BLaER1 (cell line): ENCODE measurements around the gene SYNE2.
A peak's percentile ranks its signal among the peaks of the same experiment; 100 is the strongest.

Experiments used
- H3K27ac ChIP-seq: shearing (Covaris generic); formaldehyde crosslinking; 2 replicates; pipeline ENCODE4 v1.8.1; 2022
- H3K27me3 ChIP-seq: shearing (Covaris generic); formaldehyde crosslinking; 2 replicates; pipeline ENCODE4 v1.8.1; 2022
- H3K36me3 ChIP-seq: shearing (Covaris generic); formaldehyde crosslinking; 2 replicates; pipeline ENCODE4 v1.8.1; 2022
- H3K4me1 ChIP-seq: shearing (Covaris generic); formaldehyde crosslinking; 2 replicates; pipeline ENCODE4 v1.8.1; 2022
- H3K4me2 ChIP-seq: shearing (Covaris generic); formaldehyde crosslinking; 2 replicates; pipeline ENCODE4 v1.8.1; 2022
- H3K4me3 ChIP-seq: shearing (Covaris generic); formaldehyde crosslinking; 2 replicates; pipeline ENCODE4 v1.8.1; 2022
- H3K9ac ChIP-seq: shearing (Covaris generic); formaldehyde crosslinking; 2 replicates; pipeline ENCODE4 v1.8.1; 2022
- H3K9me3 ChIP-seq: shearing (Covaris generic); formaldehyde crosslinking; 2 replicates; pipeline ENCODE4 v1.8.1; 2022
- H4K20me1 ChIP-seq: shearing (Covaris generic); formaldehyde crosslinking; 2 replicates; pipeline ENCODE4 v1.8.1; 2022
- Cebpa-rat ChIP-seq: shearing (Covaris generic); IDR thresholded peaks from 2 replicates; pipeline ENCODE4 v1.8.1; 2022

The SYNE2 gene

DNA sequence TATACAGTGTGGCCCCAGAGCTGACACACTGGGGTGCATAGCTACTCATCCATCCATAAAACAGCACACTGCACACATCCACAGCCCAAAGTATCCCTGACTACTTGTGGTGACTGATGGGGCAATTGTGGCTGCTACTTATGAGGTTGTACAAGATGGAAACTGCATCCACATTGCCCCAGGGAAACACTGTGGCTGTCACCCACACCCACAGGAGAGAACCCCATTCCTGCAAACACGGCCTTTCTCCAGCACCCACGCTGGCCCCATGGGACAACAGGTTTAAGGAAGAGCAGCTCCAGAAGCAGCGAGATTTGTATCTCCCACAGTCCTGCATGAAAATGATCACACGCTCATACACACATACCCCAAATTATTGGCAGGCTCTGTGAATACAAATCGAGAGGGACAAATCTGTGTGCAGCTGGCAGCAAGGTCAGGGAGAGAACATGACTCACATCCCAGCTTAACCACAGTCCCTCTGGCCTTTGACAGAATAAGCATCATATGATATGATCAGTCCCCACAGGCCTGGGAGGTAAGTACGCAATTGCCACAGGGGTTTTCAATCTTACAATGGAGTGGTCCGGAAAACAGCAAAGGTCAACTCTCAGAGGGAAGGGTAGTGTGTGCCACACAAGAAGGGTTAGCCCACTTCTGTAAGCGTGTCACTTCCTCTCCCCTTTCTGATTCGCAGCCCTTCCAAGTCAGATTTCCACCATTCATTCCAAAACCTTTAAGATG is 379.5 kb downstream of the SYNE2 start:
- no peak for TF ChIP-seq Cebpa-rat
- Histone ChIP-seq H3K27ac (no peak overlapping the region), H3K4me3 (no peak overlapping the region), H3K9ac (no peak overlapping the region), H4K20me1 (no peaks in the 10 kb centered on the region), H3K4me2 (peak overlapping the region; percentile 56), H3K4me1 (peaks cover 56% of the 10 kb centered on the region), H3K27me3 (no peaks in the 10 kb centered on the region; the same call in 1 of the 2 replicates), H3K36me3 (peaks cover 10% of the 10 kb centered on the region), H3K9me3 (no peaks in the 10 kb centered on the region)

DNA sequence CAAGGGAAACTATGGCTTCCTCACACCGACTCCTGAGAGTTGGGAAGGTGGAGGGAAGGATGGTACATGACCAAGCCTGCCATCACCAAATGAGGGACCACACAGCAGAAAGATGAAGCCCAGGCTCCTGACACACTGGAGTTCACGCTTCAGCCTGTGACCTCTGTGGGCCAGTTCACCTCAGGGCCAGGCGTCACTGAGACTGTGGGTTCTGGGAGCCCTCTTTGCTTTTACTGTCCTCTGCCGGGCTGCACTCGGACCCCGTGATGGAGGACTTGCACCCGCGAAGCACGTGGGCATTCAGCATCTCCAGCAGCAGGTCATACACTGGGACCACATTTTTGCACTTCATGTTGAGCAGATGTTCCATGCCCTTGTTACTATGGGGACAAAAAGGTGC is 380.1 kb downstream of the SYNE2 start:
- Histone ChIP-seq H3K27me3 (no peaks in the 10 kb centered on the region; the same call in 1 of the 2 replicates), H3K9ac (no peak overlapping the region), H3K9me3 (no peaks in the 10 kb centered on the region), H3K4me3 (no peak overlapping the region), H3K36me3 (peaks cover 10% of the 10 kb centered on the region), H3K27ac (no peak overlapping the region), H3K4me2 (peak overlapping the region; percentile 56), H3K4me1 (peaks cover 49% of the 10 kb centered on the region), H4K20me1 (no peaks in the 10 kb centered on the region)
- no peak for TF ChIP-seq Cebpa-rat

DNA sequence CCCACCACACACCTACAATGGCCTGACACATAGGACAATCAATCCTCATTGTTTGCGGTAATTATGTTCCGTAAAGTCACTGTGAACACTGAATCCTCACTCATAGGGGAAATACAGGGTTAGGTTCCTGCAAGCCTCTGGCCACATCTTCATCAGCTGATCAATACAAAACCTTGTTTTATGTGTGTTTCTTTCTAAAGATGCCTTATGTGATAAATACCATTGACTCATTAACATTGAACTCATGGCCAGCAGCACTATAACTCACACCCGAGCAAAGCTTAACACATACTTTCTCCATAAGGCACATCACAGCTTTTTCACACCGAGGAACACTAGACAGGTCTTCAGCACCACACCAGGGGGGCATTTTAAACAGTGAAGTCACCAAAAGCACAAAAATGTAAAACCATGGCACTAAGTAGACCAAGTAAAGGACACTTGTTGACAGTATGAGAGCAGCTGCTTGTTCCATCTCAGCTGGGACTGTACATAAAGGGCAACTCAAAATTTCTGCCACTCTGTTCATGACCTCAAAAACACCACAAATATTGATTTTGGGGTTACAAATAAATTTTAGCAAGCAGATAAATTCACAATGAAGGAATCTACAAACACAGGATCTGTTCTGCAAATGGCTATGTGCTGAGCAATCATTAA is 380.9 kb downstream of the SYNE2 start:
- no peak overlapping the region for H3K27ac ChIP-seq
- H3K4me1 ChIP-seq: peaks cover 49% of the 10 kb centered on the region
- H4K20me1 ChIP-seq: no peaks in the 10 kb centered on the region
- peaks cover 5% of the 10 kb centered on the region for H3K36me3 ChIP-seq
- H3K9me3 ChIP-seq: no peaks in the 10 kb centered on the region
- H3K4me3 ChIP-seq: no peak overlapping the region
- H3K9ac ChIP-seq: no peak overlapping the region
- 0 out of 2 replicates have a peak overlapping the region, but pooled peaks have one; percentile 56 for H3K4me2 ChIP-seq
- TF ChIP-seq Cebpa-rat: no peak
- H3K27me3 ChIP-seq: no peaks in the 10 kb centered on the region; the same call in 1 of the 2 replicates

DNA sequence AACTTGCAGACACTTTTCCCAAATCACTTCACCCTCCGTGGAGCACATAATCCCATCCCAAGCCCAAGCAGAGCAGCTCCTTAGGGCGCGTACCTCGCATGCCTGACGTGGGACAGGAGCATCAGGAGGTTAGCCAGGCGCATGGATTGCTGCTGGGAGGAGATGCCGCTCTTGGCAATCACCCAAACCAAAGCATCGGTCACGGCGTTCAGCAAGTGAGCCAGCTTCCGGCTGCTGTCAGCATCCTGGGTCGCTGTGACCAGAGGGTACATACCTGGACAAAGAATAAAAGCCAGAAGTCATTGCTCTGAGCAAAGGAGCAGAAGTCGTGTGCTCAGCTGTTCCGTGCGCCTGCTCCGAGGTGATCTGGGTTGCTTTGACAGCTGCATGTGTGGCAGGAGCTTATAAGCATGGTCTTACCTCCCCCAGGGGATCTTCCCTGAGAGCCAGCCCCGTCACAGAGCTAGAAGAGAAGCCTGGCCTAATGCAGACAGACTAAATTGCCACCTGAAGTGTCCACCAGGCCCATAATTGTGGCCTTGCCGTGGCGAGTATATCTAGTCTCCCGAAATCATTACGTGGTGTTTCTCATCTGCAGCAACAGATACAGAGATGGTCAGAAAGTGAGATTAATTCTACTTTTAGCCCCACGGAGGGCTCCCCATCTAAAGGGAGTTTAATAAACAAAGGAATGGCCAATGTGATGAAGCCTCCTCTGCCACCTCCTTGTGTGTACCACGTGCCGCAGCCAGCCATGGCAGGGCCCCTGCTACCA is 382.3 kb downstream of the SYNE2 start:
- TF ChIP-seq Cebpa-rat: no peak
- Histone ChIP-seq H3K27me3 (no peaks in the 10 kb centered on the region; the same call in 1 of the 2 replicates), H3K4me1 (peaks cover 53% of the 10 kb centered on the region), H3K9me3 (no peaks in the 10 kb centered on the region), H3K4me3 (no peak overlapping the region), H3K4me2 (peak overlapping the region; percentile 70), H3K9ac (no peak overlapping the region), H3K36me3 (no peaks in the 10 kb centered on the region), H4K20me1 (no peaks in the 10 kb centered on the region), H3K27ac (no peak overlapping the region)

DNA sequence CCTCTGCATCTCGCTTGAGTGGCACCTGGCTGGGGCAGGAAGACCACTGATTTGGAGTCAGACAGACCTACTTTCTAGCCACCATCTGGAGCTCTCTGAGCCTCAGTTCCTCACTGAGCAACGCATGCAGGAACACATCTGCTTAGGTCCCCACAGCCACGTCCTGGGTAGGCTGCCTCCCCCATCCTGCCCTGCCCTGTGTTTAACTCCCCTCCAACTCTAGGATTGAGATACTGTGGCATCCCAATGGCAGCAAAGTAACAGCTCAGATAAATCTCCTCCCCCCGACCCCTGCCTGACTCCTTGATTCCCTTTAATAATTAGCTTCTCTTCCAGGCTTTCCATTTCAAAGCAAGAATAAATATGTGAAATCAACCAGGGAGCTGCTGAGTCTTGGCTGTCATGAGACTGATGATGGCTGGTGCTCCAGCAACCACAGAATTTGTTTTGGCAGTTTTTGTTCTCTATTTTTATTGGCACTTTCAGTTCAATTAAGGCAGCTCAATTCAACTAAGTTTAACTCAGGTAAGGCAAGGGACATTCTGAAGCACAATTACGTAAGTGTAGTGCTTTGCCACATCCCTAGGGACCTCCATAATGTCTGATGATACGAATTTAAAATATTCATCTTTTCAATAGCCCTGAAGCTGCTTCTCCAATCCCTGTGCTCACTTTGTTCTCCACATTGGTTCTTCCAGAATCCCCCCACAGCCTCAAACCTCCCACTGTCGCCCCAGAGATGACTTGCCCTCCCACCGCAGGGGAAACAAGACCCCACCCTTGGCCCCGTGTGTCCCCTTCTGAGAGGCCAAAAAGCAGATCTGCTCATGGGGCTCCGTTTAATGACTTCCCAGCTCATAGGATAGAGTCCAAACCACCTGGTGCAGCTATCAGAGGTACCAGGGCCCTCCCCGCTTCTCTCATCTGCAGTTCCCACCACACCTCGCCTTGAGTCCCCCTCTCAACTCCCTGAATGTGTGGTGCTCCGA is 383.1 kb downstream of the SYNE2 start:
- peak overlapping the region; percentile 70 for H3K4me2 ChIP-seq
- TF ChIP-seq Cebpa-rat: no peak
- H3K4me1 ChIP-seq: peaks cover 53% of the 10 kb centered on the region
- no peaks in the 10 kb centered on the region for H3K9me3 ChIP-seq
- H3K4me3 ChIP-seq: no peak overlapping the region
- no peaks in the 10 kb centered on the region; the same call in 1 of the 2 replicates for H3K27me3 ChIP-seq
- H3K27ac ChIP-seq: no peak overlapping the region
- H3K36me3 ChIP-seq: no peaks in the 10 kb centered on the region
- no peaks in the 10 kb centered on the region for H4K20me1 ChIP-seq
- no peak overlapping the region for H3K9ac ChIP-seq

DNA sequence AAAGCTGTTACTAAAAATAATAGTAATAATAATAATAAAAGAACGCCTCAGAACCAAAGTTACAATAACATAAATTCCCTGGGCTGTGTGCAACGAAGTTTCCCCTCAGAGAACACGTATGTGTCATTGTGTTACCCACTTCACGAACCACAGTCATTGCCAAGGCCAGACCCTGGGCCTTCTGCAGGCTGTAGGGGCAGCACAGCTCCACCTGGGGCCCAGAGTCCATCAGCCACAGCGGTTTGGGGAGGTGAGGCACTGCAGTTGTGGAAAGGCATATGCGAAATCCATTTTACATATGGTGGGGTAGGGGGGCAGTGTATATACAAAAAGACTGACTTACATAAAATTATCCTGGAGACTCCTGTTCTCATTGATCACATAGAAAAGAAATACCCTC is 385.2 kb downstream of the SYNE2 start:
- no peak overlapping the region for H3K27ac ChIP-seq
- TF ChIP-seq Cebpa-rat: no peak
- H3K27me3 ChIP-seq: no peaks in the 10 kb centered on the region; the same call in 1 of the 2 replicates
- H4K20me1 ChIP-seq: no peaks in the 10 kb centered on the region
- H3K9ac ChIP-seq: no peak overlapping the region
- H3K9me3 ChIP-seq: peaks cover 5% of the 10 kb centered on the region; the same call in 1 of the 2 replicates
- peak overlapping the region; percentile 21; the same call in 1 of the 2 replicates for H3K4me2 ChIP-seq
- no peak overlapping the region for H3K4me3 ChIP-seq
- H3K4me1 ChIP-seq: peaks cover 35% of the 10 kb centered on the region
- H3K36me3 ChIP-seq: no peaks in the 10 kb centered on the region

DNA sequence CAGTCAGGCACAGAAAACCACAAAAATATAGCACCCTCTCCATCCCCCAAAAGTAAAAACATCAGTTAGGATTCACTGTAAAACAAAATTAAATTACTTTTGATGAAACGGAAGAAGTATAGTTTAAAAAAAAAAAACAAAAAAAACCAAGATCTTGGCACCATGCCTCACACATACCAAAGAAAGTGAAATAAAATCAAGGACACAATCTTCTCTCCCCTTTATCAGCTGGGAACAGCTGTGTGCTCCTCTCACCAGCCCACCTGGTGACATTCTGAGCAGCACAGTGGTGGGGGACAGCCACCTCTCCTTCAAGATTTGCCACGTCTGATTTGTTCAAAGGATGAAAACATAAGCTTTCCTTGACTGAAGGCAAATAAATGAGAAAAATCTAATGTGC is 385.8 kb downstream of the SYNE2 start:
- H3K27ac ChIP-seq: no peak overlapping the region
- no peaks in the 10 kb centered on the region for H3K36me3 ChIP-seq
- no peaks in the 10 kb centered on the region; the same call in 1 of the 2 replicates for H3K27me3 ChIP-seq
- H3K4me2 ChIP-seq: peak overlapping the region; percentile 21; the same call in 1 of the 2 replicates
- no peak overlapping the region for H3K9ac ChIP-seq
- H4K20me1 ChIP-seq: no peaks in the 10 kb centered on the region
- H3K4me3 ChIP-seq: no peak overlapping the region
- peaks cover 34% of the 10 kb centered on the region for H3K4me1 ChIP-seq
- H3K9me3 ChIP-seq: peaks cover 5% of the 10 kb centered on the region; the same call in 1 of the 2 replicates
- TF ChIP-seq Cebpa-rat: no peak

DNA sequence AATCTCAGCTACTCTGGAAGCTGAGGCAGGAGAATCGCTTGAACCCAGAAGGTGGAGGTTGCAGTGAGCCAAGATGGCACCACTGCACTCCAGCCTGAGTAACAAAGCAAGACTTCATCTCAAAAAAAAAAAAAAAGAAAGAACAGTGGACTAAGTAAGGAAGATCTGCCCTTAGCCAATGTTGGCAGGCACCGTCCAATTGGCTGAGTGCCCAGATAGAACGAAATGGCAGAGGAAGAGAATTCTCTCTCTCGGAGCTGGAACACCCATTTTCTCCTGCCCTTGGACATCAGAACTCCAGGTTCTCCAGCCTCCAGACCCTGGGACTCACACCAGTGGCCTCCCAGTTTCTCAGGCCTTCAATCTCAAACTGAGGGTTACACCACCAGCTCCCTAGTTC is 391.5 kb downstream of the SYNE2 start:
- Histone ChIP-seq H3K36me3 (no peaks in the 10 kb centered on the region), H3K4me2 (no peak overlapping the region), H3K4me3 (no peak overlapping the region), H3K27ac (no peak overlapping the region), H4K20me1 (no peaks in the 10 kb centered on the region), H3K27me3 (no peaks in the 10 kb centered on the region), H3K9me3 (peaks cover 5% of the 10 kb centered on the region; the same call in 1 of the 2 replicates), H3K4me1 (no peaks in the 10 kb centered on the region), H3K9ac (no peak overlapping the region)
- no peak for TF ChIP-seq Cebpa-rat

DNA sequence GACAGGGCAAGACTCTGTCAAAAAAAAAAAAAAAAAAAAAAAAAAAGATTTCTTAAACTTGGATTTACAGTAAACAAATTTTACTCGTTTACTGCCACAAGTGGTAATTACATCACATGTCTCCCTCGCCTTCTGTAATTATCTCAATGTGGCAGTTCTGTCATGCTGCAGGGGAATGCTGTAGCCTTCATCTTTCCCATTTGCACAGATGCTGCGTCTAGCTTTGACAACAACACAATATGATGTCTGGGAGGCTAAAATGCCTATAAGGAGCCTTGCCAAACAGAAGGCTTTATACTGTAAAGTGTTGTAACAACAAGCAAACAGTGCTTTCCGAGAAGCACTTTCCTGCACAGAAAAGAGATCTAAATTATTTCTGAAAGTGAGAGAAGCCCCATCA is 392.7 kb downstream of the SYNE2 start:
- no peak overlapping the region for H3K9ac ChIP-seq
- H3K27ac ChIP-seq: no peak overlapping the region
- H3K27me3 ChIP-seq: no peaks in the 10 kb centered on the region
- H3K9me3 ChIP-seq: peaks cover 5% of the 10 kb centered on the region; the same call in 1 of the 2 replicates
- no peak for TF ChIP-seq Cebpa-rat
- no peaks in the 10 kb centered on the region for H3K36me3 ChIP-seq
- H3K4me3 ChIP-seq: no peak overlapping the region
- no peaks in the 10 kb centered on the region for H3K4me1 ChIP-seq
- H4K20me1 ChIP-seq: no peaks in the 10 kb centered on the region
- H3K4me2 ChIP-seq: no peak overlapping the region
